T-cell (primary cell): Measurements from ENCODE around the gene TUSC2. TPM values are rescaled to one million over a fixed set of nuclear protein-coding genes. Genes with fewer than 3 reads are reported as not detected.
"Not testable (repeated sequence)": the region's sequence is repeated elsewhere in the genome, so short reads cannot be mapped to it uniquely, and the experiment has no call there.

Source experiments
- ATAC-seq, 4 experiments: fragments of 200-7000 bp in 3 of 4; fragments of 150-1000 bp in 1 of 4; cut with Tn5 transposase; replicated peaks in 1 of 4; 1 replicate in 3 of 4; 2 replicates in 1 of 4; pipeline ENCODE4 v1.10.0; 2021; ENCODE audit warnings: moderate library complexity in 3 of 4, mild to moderate bottlenecking in 2 of 4, moderate number of reproducible peaks in 1 of 4
- CTCF ChIA-PET, 2 donors: fragments of 300-600 bp; sonication (Branson Sonifier 250); formaldehyde crosslinking; loops; one replicate each; lab custom pipeline; 2022; ENCODE audit warnings: antibody characterized with exemption in 2 of 2; lab: Charles Lee
- POLR2A ChIA-PET, 2 donors: fragments of 300-600 bp; sonication (Branson Sonifier 250); formaldehyde crosslinking; loops; one replicate each; lab custom pipeline; 2022; ENCODE audit warnings: antibody characterized with exemption in 2 of 2; lab: Charles Lee
- DNase-seq, 35 experiments: peaks; one replicate each; pipeline versions ENCODE4 v3.0.0 to v3.0.0-alpha.2; 2013 to 2023
- H3K27ac ChIP-seq: one replicate; pipeline ENCODE4 v1.5.1; 2013; ENCODE audit warnings: low read length
- H3K27me3 ChIP-seq, 2 experiments: replicated peaks in 1 of 2; 1 replicate in 1 of 2; 2 replicates in 1 of 2; pipeline versions ENCODE4 v1.6.1 to v1.7.0; 2013; ENCODE audit warnings: low read length in 1 of 2, mixed read lengths in 1 of 2; ENCODE audit not compliant: control insufficient read depth in 2 of 2, insufficient read depth in 2 of 2; ENCODE audit errors: extremely low read depth in 1 of 2
- H3K36me3 ChIP-seq, 2 donors: 1 replicate in 1 of 2; 2 replicates in 1 of 2; pipeline versions ENCODE4 v1.6.1 to v1.7.0; 2013; ENCODE audit warnings: low read length in 1 of 2; ENCODE audit not compliant: control insufficient read depth in 2 of 2, insufficient read depth in 1 of 2; ENCODE audit errors: extremely low read depth in 1 of 2
- H3K4me1 ChIP-seq, 2 experiments: 1 replicate in 1 of 2; 2 replicates in 1 of 2; pipeline versions ENCODE4 v1.6.1 to v1.7.0; 2013; ENCODE audit warnings: low read length in 2 of 2, mixed read lengths in 1 of 2; ENCODE audit not compliant: insufficient read depth in 2 of 2, control insufficient read depth in 1 of 2; ENCODE audit errors: extremely low read depth in 1 of 2
- H3K4me3 ChIP-seq, 2 donors: 1 replicate in 1 of 2; 2 replicates in 1 of 2; pipeline versions ENCODE4 v1.5.1 to v1.7.0; 2013; ENCODE audit warnings: mild to moderate bottlenecking in 2 of 2, low read length in 1 of 2, moderate library complexity in 1 of 2; ENCODE audit not compliant: control insufficient read depth in 1 of 2; ENCODE audit errors: extremely low read depth in 1 of 2
- H3K9me3 ChIP-seq: 2 replicates; pipeline ENCODE4 v1.7.0; 2013
- H3K27ac Mint-ChIP-seq, 2 donors: one replicate each; pipeline ENCODE4 v1.8.0; 2020 to 2021; ENCODE audit warnings: mild to moderate bottlenecking in 2 of 2, mixed read lengths in 2 of 2
- H3K27me3 Mint-ChIP-seq, 2 donors: one replicate each; pipeline ENCODE4 v1.8.0; 2021 to 2022; ENCODE audit warnings: mixed read lengths in 2 of 2
- H3K36me3 Mint-ChIP-seq: one replicate; pipeline ENCODE4 v1.8.0; 2021; ENCODE audit warnings: mixed read lengths
- H3K4me1 Mint-ChIP-seq, 3 donors: one replicate each; pipeline ENCODE4 v1.8.0; 2020 to 2022; ENCODE audit warnings: mixed read lengths in 3 of 3, mild to moderate bottlenecking in 1 of 3
- H3K4me3 Mint-ChIP-seq, 3 donors: one replicate each; pipeline ENCODE4 v1.8.0; 2020 to 2022; ENCODE audit warnings: mild to moderate bottlenecking in 3 of 3, mixed read lengths in 3 of 3, moderate library complexity in 3 of 3
- H3K9me3 Mint-ChIP-seq, 3 donors: one replicate each; pipeline ENCODE4 v1.8.0; 2020 to 2022; ENCODE audit warnings: mixed read lengths in 3 of 3
- WGBS: methylation state at CpG from one replicate; pipeline ENCODE4 v1.1.5; 2013; ENCODE audit warnings: missing lambda C conversion rate; ENCODE audit not compliant: insufficient coverage; 5-methylcytosine and 5-hydroxymethylcytosine counted together
- total RNA-seq, 35 experiments: library from RNA in 6 of 35; stranded (reverse) in 6 of 35; fragments of 120-200 nt in 1 of 35; gene quantifications; one replicate each; pipeline versions ENCODE4 v1.2.1 to v1.2.4 and lab custom pipeline; 2013 to 2026

The TUSC2 gene
- total RNA-seq, 5 donors from 2014 or later (not counting 1 experiment from before 2014, with no cell fraction given) = 14.9 to 33.1 (median 26.8) TPM

GRCh38 chr3:50286322-50287227 lies 41.4 kb downstream of the TUSC2 start:
- Mint-ChIP-seq H3K9me3 (no peaks in the 10 kb centered on the region), H3K27ac (no peak overlapping the region), H3K36me3 (peaks cover 9% of the 10 kb centered on the region), H3K4me3 (no peak overlapping the region), H3K27me3 (no peaks in the 10 kb centered on the region), H3K4me1 (peaks cover 5 to 11% (median 7%) of the 10 kb centered on the region in 3 donors)
- POLR2A ChIA-PET = interaction anchor here in 1 of 2 donors (0.6 kb wide), 1 partner anchor 11 kb away, joined by 7 read pairs; no protein-coding TSS in a partner anchor
- Histone ChIP-seq H3K9me3 (no peaks in the 10 kb centered on the region), H3K27ac (no peak overlapping the region), H3K36me3 (peaks cover 20 to 33% of the 10 kb centered on the region in 2 donors), H3K27me3 (no peaks in the 10 kb centered on the region), H3K4me1 (peaks cover 3 to 14% of the 10 kb centered on the region in 2 experiments), H3K4me3 (no peak overlapping the region)
- DNase-seq (no peak), ATAC-seq (no peak)
- 94% methylated on average over 18 of the region's 28 CpGs for WGBS
- CTCF ChIA-PET = no interaction called here

GRCh38 chr3:50284121-50284520 lies 43.9 kb downstream of the TUSC2 start:
- H3K27ac Mint-ChIP-seq, H3K4me1 ChIP-seq, H3K27me3 ChIP-seq, H3K27me3 Mint-ChIP-seq, H3K4me1 Mint-ChIP-seq, H3K4me3 Mint-ChIP-seq, H3K4me3 ChIP-seq, ATAC-seq, DNase-seq, H3K36me3 Mint-ChIP-seq, H3K9me3 ChIP-seq, H3K27ac ChIP-seq, CTCF ChIA-PET, H3K9me3 Mint-ChIP-seq: not testable (repeated sequence)
- POLR2A ChIA-PET = interaction anchor here in 1 of 2 donors (0.6 kb wide), 1 partner anchor 105 kb away, joined by 3 read pairs; no protein-coding TSS in a partner anchor
- no CpG with 5 or more reads among the region's 6 CpGs for WGBS
- H3K36me3 ChIP-seq = peaks cover 15 to 23% of the 10 kb centered on the region in 2 donors

- no peak for DNase-seq
- no peak overlapping the region for H3K27ac ChIP-seq
- WGBS = 97% methylated on average over 3 of the region's 8 CpGs
- Mint-ChIP-seq H3K4me1 (peaks cover 11 to 16% (median 14%) of the 10 kb centered on the region in 3 donors), H3K36me3 (no peaks in the 10 kb centered on the region), H3K27me3 (peaks cover 14 to 33% of the 10 kb centered on the region in 2 donors), H3K9me3 (no peaks in the 10 kb centered on the region), H3K27ac (no peak overlapping the region), H3K4me3 (no peak overlapping the region)
- H3K9me3 ChIP-seq = no peaks in the 10 kb centered on the region
- peaks cover 9 to 48% of the 10 kb centered on the region in 2 experiments for H3K27me3 ChIP-seq
- peaks cover 2 to 23% of the 10 kb centered on the region in 2 experiments for H3K4me1 ChIP-seq
- POLR2A ChIA-PET = interaction anchor here in 1 of 2 donors (0.5 to 0.9 kb wide), 3 partner anchors 44 to 1221 kb away, joined by 4 to 7 read pairs (median 6); partner anchors contain the start of gene DCAF1
- H3K4me3 ChIP-seq = no peak overlapping the region
- no peaks in the 10 kb centered on the region for H3K36me3 ChIP-seq
- CTCF ChIA-PET = interaction anchor here (0.5 to 0.6 kb wide), 2 partner anchors 30 kb away, joined by 3 to 7 read pairs; no protein-coding TSS in a partner anchor
- ATAC-seq = no peak
Observed at GRCh38 chr3:50279255-50280016, 48.6 kb downstream of the TUSC2 start.

- no peak for DNase-seq
- Histone ChIP-seq H3K27ac (no peak within 1 kb of the TSS), H3K36me3 (no peaks in the 10 kb centered on the region), H3K9me3 (no peaks in the 10 kb centered on the region), H3K27me3 (peaks cover 15 to 53% of the 10 kb centered on the region in 2 experiments), H3K4me1 (peaks cover 3 to 29% of the 10 kb centered on the region in 2 experiments), H3K4me3 (no peak within 1 kb of the TSS)
- Mint-ChIP-seq H3K27me3 (peaks cover 19 to 38% of the 10 kb centered on the region in 2 donors), H3K9me3 (no peaks in the 10 kb centered on the region), H3K36me3 (no peaks in the 10 kb centered on the region), H3K27ac (no peak within 1 kb of the TSS), H3K4me1 (peaks cover 17 to 21% (median 18%) of the 10 kb centered on the region in 3 donors), H3K4me3 (no peak within 1 kb of the TSS)
- ATAC-seq = no peak
- 33% methylated on average over 1 of the region's 2 CpGs for WGBS
- ChIA-PET CTCF (interaction anchor here in 1 of 2 donors (0.5 kb wide), 1 partner anchor 31 kb away, joined by 3 read pairs; no protein-coding TSS in a partner anchor), POLR2A (no interaction called here)
Observed at GRCh38 chr3:50278880-50279224, 49.2 kb downstream of the TUSC2 start, which contains the start of gene LSMEM2. LSMEM2 (plus strand) TSS chr3:50279087; CDS start chr3:50279114, 27 bp downstream.

GRCh38 chr3:50278123-50278879 lies 49.7 kb downstream of the TUSC2 start:
- ChIA-PET POLR2A (no interaction called here), CTCF (no interaction called here)
- H3K36me3 ChIP-seq = no peaks in the 10 kb centered on the region
- WGBS = 77% methylated on average over 2 of the region's 4 CpGs
- Mint-ChIP-seq H3K36me3 (no peaks in the 10 kb centered on the region), H3K9me3 (no peaks in the 10 kb centered on the region), H3K27me3 (peaks cover 19 to 40% of the 10 kb centered on the region in 2 donors), H3K27ac (no peak overlapping the region), H3K4me3 (no peak overlapping the region), H3K4me1 (peaks cover 17 to 22% (median 20%) of the 10 kb centered on the region in 3 donors)
- H3K27me3 ChIP-seq = peaks cover 16 to 59% of the 10 kb centered on the region in 2 experiments
- no peak for ATAC-seq
- no peaks in the 10 kb centered on the region for H3K9me3 ChIP-seq
- no peak for DNase-seq
- H3K4me1 ChIP-seq = peaks cover 3 to 34% of the 10 kb centered on the region in 2 experiments
- H3K4me3 ChIP-seq = no peak overlapping the region
- H3K27ac ChIP-seq = no peak overlapping the region
